GM19099 (cell line): ENCODE results near the gene EGFL8.

ENCODE experiments used
- POLR2A ChIP-seq: IDR thresholded peaks from 3 replicates; pipeline ENCODE4 v1.6.1; 2011; ENCODE audit warnings: low read depth; ENCODE audit not compliant: insufficient read length; ENCODE audit errors: extremely low read depth

EGFL8 gene

DNA sequence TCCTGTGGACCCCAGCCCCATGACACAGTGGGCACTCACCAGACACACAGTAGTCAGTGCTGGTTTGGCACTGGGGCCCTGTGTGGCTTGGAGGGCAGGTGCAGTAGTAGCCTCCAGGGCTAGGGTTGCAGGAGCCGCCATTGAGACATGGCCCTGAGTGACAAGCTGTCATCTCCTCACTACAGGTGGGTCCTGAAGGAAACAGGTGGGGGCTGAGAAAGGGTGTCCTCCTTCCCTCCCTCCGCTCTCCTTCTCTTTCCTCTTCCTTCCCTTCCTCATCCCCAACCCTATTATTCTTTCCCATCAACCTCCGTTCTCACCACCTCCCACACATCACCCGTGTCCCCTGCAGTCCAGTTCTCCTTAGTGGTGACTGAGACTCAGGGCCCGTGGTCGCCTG, 49.3 kb downstream of the EGFL8 start:
- TF ChIP-seq POLR2A = no peak

DNA sequence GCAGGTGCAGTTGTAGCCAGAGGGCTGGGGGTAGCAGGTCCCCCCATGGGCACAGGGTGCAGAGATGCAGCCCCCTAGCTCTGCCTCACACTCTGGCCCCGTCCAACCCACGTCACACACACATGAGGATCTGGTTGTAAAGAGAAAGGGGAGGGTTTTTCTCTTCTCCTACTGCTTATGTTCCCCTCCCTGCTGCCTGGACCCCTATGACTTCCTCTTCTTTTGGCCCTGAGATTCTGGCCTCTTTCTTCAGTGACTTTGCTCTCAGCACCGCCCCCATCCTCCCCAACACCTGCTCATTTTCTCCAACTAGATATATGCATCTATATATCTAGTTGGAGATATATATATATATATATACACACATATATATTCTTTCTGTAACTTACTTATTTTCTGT, 49.7 kb downstream of the EGFL8 start:
- TF ChIP-seq POLR2A = no peak

DNA sequence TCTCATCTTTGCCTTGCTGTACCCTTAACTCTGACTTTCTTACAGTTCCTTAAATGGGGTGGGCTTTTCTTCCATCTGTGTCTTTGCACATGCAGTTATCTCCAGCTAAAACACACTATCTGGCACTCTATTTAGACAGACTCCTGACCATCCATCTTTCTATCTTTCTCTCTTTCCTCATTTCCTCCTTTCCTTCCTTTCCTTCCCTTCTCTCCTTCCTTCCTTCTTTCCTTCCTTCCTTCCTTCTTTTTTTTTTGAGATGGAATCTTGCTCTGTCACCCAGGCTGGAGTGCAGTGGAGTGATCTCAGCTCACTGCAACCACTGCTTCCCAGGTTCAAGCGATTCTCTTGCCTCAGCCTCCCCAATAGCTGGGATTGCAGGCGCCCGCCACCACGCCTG, 51.2 kb downstream of the EGFL8 start:
- no peak for TF ChIP-seq POLR2A

DNA sequence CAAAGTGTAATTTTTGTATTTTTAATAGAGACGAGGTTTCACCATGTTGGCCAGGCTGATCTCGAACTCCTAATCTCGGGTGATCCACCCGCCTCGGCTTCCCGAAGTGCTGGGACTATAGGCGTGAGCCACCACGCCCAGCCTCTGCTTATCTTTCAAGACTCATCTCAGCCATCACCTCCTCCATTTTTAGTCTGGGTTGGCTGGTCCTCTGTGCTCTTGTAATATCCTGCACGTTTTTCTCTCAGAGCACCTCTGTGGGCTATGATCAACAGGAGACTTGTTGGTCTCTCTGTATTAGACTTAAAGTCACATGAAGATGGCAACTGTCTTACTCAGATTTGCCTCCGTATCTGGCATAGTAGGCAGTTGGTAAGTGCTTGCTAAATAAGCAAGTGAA, 51.9 kb downstream of the EGFL8 start:
- no peak for TF ChIP-seq POLR2A

DNA sequence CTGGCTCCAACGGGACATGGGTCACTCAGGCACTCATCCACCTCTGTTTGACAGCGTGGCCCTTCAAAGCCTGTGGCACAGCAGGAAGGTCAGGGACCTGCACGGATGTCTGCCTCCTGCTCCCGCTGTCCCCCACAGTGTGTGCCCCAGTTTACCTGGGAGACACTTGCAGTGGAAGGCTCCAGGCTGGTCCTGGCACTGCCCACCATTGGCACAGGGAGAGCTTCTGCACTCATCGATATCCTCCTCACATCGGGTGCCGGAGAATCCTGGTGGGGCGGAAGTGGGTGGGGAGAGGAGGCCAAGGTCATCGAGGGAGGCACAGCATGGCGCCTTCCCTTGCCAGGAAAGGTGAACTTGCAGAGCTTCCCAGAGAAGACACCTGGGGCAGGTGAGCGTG, 52.6 kb downstream of the EGFL8 start:
- no peak for TF ChIP-seq POLR2A
